HUES64 (cell line): ENCODE results near the gene FOXO1.

Experiments
- H3K27ac ChIP-seq: 2 replicates; pipeline ENCODE4 v1.7.0; 2013; ENCODE audit warnings: low read depth, low read length, inconsistent platforms
- H3K27me3 ChIP-seq: 2 replicates; pipeline ENCODE4 v1.6.1; 2013; ENCODE audit warnings: mild to moderate bottlenecking, low read length; ENCODE audit not compliant: insufficient read depth
- H3K36me3 ChIP-seq: 2 replicates; pipeline ENCODE4 v1.6.1; 2013; ENCODE audit warnings: mild to moderate bottlenecking, low read length; ENCODE audit not compliant: insufficient read depth
- H3K4me1 ChIP-seq: 2 replicates; pipeline ENCODE4 v1.6.1; 2013; ENCODE audit warnings: mild to moderate bottlenecking, low read length, moderate library complexity; ENCODE audit not compliant: insufficient read depth
- H3K4me3 ChIP-seq: 2 replicates; pipeline ENCODE4 v1.5.1; 2013; ENCODE audit warnings: mild to moderate bottlenecking, low read length, moderate library complexity
- H3K9ac ChIP-seq: 2 replicates; pipeline ENCODE4 v1.6.1; 2013; ENCODE audit warnings: mild to moderate bottlenecking, low read depth, low read length
- H3K9me3 ChIP-seq: 2 replicates; pipeline ENCODE4 v1.6.1; 2013; ENCODE audit warnings: low read depth, low read length; ENCODE audit not compliant: insufficient read depth
- WGBS: fragments of 150-250, 120-280 bp; methylation state at CpG from one replicate; pipeline ENCODE4 v1.1.7; 2013; ENCODE audit warnings: missing lambda C conversion rate; 5-methylcytosine and 5-hydroxymethylcytosine counted together

FOXO1 gene

DNA sequence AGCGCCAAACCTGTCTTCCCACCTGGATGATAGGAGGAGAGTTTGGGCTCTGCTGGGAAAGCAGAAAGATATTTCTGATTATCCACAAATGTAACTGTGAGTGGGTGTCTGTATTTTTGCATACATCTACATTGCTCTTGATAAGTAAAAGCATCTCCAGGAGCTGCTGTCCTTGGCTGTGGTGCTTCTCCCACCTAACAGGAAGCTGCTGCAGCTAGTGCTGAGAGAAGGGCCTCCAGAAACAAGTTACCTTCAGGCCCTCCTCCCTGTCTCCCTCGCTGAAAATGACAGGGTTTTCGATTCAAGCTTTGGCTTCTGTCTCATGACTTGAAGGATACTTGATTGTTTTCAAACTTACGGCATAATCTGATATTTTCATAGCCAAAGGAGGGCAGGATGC lies 90.1 kb downstream of the FOXO1 start:
- Histone ChIP-seq H3K27ac (no peak overlapping the region), H3K4me1 (peaks cover 59% of the 10 kb centered on the region), H3K9me3 (no peaks in the 10 kb centered on the region), H3K9ac (no peak overlapping the region), H3K27me3 (no peaks in the 10 kb centered on the region), H3K36me3 (no peaks in the 10 kb centered on the region), H3K4me3 (no peak overlapping the region)
- WGBS: 86% methylated on average over 4 of the region's 4 CpGs

DNA sequence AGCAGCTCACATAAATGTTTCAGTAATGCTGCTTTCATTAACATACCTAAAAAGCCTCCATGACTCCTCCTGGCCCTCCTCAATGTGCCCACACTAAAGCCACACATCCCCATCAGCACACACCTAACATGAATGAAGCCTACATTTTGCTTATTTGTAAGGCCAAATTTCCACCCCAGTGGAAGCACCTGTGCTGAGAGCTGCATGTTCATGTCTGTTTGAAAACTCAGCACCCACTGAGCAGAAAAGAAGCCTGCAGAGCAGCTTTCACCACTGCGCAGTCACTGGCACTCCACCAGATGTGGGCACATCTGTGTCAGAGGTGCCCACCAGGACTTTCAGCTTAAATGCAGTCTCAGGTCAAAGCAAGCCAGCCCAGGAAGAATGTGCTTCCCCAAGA lies 93.5 kb downstream of the FOXO1 start:
- WGBS: 95% methylated on average over 1 of the region's 1 CpG
- no peaks in the 10 kb centered on the region for H3K36me3 ChIP-seq
- peaks cover 71% of the 10 kb centered on the region for H3K4me1 ChIP-seq
- H3K4me3 ChIP-seq: no peak overlapping the region
- H3K27me3 ChIP-seq: no peaks in the 10 kb centered on the region
- no peak overlapping the region for H3K9ac ChIP-seq
- no peaks in the 10 kb centered on the region for H3K9me3 ChIP-seq
- no peak overlapping the region for H3K27ac ChIP-seq

DNA sequence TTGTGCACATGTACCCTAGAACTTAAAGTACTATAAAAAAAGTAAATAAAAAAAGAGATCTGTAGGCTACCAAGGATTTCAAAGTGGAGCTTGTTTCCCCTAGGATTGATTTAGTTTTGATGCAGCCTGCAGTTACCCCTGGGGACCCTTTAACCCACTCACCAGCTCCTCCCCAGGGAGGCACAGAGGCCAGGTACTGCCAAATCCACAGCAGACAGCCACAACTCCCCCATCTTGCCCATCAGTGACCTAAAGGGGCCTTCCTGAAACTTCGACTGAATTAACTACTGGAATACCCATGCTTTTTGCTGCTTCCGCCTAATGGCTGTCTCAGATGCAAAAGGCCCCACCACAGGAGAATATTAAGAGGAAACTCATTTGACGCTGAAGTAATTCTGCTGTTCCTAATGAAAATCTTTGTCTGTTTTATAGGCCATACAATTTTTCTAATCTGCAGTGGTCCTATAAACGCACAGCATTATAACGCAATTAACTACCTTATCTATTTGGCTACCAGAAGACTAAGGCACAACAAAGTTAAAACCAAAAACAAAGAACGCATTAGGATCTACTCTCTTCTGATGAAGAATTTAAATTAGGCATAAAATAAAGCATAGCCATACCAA lies 95.0 kb downstream of the FOXO1 start:
- Histone ChIP-seq H3K4me3 (no peak overlapping the region), H3K36me3 (no peaks in the 10 kb centered on the region), H3K27ac (no peak overlapping the region), H3K4me1 (peaks cover 58% of the 10 kb centered on the region), H3K9me3 (no peaks in the 10 kb centered on the region), H3K9ac (no peak overlapping the region), H3K27me3 (no peaks in the 10 kb centered on the region)
- WGBS: 92% methylated on average over 6 of the region's 6 CpGs

DNA sequence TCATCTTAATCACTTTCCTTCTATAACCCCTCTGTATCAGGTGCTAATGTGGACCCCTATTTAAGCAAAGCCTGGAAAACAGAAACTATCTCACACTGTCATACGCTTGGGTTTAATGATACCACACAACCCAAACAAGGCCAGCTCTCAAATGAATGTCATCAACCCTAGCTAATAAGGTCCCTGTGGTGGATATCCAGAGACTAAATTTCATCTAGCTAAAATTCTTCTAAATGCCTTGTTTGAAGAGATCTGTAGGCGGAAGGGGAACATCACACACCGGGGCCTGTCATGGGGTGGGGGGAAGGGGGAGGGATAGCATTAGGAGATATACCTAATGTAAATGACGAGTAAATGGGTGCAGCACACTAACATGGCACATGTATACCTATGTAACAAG lies 95.5 kb downstream of the FOXO1 start:
- 89% methylated on average over 4 of the region's 4 CpGs for WGBS
- H3K4me1 ChIP-seq: peaks cover 55% of the 10 kb centered on the region

DNA sequence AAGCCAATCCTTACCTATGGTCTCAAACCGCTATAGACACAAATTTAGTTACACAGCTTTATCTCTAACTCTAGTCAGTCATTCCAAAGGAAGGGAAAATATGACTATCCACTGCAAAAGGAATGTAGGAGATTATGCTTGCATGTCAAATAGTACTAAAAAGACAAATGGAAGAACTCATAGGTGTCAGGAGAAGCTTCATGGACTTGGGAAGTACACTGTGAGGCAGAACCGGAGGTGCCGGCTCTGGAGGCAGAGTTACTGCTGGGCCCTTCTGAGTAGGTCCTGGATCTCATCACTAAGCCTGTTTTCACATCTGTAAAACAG lies 97.5 kb downstream of the FOXO1 start:
- no peaks in the 10 kb centered on the region for H3K9me3 ChIP-seq
- H3K9ac ChIP-seq: no peak overlapping the region
- no peak overlapping the region for H3K4me3 ChIP-seq
- H3K36me3 ChIP-seq: no peaks in the 10 kb centered on the region
- WGBS: 87% methylated on average over 3 of the region's 3 CpGs
- peaks cover 67% of the 10 kb centered on the region for H3K4me1 ChIP-seq
- no peak overlapping the region for H3K27ac ChIP-seq
- no peaks in the 10 kb centered on the region for H3K27me3 ChIP-seq

More for the DNA sequence above, 95.5 kb downstream of the FOXO1 start:
- Histone ChIP-seq H3K27ac (no peak overlapping the region), H3K27me3 (no peaks in the 10 kb centered on the region), H3K9me3 (no peaks in the 10 kb centered on the region), H3K9ac (no peak overlapping the region), H3K36me3 (no peaks in the 10 kb centered on the region), H3K4me3 (no peak overlapping the region)

DNA sequence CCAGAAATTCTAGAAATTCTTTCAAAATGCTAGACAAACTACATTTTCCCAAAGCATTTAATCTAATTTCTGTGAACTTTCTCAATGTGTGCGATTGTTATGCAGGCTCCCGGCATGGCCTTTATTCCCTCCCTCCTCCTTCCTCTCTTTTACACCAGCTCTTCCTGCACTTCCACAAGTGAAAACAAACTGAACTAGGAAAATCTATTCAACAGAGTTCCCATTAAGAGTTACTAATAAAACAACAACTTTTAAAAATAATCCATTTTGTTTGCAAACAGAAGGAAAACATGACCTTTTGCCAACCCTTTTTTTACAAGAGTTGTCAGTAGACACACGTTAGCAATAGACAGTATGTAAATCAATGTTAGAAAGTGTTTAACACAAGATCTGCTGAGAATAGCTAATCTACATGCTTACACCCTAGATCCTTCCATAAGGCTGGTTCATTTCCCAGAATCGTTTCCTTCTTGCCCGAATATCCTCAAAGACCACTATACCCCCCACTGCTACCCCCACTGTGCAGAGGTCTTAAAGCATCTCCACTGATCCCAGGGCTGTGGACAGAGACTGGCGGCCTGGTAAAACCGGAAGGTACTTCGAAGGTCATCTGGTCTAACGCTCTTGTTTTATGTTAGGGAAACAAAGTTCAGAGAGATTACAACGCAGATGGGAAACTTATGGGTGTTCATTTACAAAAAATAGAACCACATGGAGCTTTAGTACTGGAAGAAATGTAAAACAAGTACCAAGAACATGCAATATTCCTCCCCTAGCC lies 98.0 kb downstream of the FOXO1 start:
- Histone ChIP-seq H3K4me3 (no peak overlapping the region), H3K27me3 (no peaks in the 10 kb centered on the region), H3K27ac (no peak overlapping the region), H3K9ac (no peak overlapping the region), H3K36me3 (no peaks in the 10 kb centered on the region), H3K9me3 (no peaks in the 10 kb centered on the region), H3K4me1 (peaks cover 68% of the 10 kb centered on the region)
- WGBS: 75% methylated on average over 10 of the region's 10 CpGs

DNA sequence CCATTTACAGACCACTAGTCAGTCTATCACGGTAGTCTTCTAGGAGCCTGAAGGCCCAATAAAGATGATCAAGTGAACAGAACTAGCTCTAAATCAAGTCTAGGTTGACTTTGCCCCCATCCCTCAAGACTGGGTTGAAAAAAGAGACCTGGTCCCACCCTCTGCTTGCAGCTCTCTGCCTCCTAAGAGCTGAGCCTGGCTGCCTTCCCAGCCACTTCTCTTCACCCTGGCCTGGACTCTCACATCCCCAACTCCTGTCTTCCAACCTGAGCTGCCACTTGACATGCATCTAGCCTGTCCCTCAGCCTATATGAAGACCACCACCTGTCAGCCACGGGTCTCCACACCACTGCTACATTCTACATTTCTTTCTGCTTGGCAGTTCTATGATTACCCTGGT lies 99.6 kb downstream of the FOXO1 start:
- Histone ChIP-seq H3K4me3 (no peak overlapping the region), H3K36me3 (no peaks in the 10 kb centered on the region), H3K27me3 (no peaks in the 10 kb centered on the region), H3K9me3 (no peaks in the 10 kb centered on the region), H3K27ac (no peak overlapping the region), H3K9ac (no peak overlapping the region), H3K4me1 (peaks cover 52% of the 10 kb centered on the region)
- WGBS: 73% methylated on average over 2 of the region's 2 CpGs

DNA sequence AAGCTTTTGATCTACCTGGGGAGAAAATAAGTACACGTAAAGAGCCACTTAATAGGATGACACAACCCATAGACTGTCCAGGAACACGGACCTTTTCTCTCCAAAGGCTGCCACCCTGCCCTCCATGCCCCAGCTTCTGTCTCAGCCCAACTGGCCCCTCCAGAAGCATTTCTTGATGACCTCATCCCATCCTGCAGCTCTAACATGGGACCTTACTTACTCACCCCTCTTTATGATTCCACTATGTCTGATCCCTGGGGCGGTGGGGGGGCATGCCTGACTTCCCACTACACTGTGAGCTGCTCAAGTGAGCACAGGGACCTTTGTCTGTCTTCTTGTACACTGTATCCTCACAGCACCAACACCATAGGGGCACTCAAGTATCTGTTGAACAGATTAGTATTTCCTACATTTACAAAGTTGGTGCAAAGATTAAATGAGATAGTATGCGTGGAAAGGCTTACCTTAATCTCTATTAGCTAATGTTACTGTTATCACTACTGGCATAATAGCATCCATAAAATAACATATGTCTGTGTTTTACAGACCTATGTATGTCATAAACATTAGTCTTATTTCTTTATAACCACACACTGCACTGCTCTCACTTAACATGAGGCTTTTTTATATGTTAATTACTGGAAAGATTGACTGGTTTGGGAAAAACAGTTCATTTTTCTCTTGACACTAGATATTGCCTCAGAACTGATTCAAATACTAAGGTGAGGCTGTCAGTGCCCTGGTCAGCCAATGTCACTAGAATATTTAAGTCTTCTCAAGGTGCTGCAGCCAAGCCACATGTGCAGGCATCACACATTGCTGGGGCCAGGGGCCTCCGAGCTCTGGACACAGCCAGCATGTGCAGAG lies 100.9 kb downstream of the FOXO1 start:
- Histone ChIP-seq H3K9me3 (no peaks in the 10 kb centered on the region), H3K4me3 (no peak overlapping the region), H3K27ac (no peak overlapping the region), H3K9ac (no peak overlapping the region), H3K27me3 (no peaks in the 10 kb centered on the region), H3K36me3 (peaks cover 2% of the 10 kb centered on the region), H3K4me1 (peaks cover 42% of the 10 kb centered on the region)
- 85% methylated on average over 4 of the region's 5 CpGs for WGBS

DNA sequence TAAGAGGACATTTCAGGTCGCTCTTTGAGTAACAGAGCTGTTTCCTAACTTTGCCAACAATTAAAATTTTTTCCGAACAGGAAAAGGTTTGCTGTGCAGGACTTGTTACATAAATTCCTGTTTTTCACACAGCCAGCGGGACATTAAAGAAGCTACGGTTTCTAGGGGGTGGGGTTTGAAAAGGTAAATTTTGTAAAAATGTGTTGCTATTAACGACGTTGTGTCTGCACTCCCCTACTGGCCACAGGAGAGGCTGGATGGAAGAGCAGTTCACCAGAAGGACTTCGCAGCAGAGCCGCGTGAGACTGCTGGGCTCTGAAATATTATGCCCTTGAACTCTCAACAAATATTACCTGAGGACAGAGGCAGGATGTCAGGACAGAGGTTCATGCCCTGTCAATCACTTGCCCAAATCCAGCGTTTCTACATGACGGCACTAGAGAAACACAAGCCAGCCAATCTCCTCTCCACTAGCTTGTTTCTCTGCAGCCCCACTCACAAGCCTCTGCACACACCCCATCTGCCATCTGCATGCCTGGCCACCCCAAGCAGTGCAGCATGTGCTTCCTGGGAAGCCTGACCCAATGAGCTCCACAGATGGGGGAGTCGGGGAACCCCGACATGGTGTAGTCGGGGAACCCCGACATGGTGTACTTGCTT lies 102.0 kb downstream of the FOXO1 start:
- peaks cover 36% of the 10 kb centered on the region for H3K4me1 ChIP-seq
- no peak overlapping the region for H3K9ac ChIP-seq
- no peak overlapping the region for H3K4me3 ChIP-seq
- H3K27me3 ChIP-seq: no peaks in the 10 kb centered on the region
- peaks cover 12% of the 10 kb centered on the region for H3K36me3 ChIP-seq
- H3K27ac ChIP-seq: no peak overlapping the region
- WGBS: 76% methylated on average over 15 of the region's 15 CpGs
- no peaks in the 10 kb centered on the region for H3K9me3 ChIP-seq

DNA sequence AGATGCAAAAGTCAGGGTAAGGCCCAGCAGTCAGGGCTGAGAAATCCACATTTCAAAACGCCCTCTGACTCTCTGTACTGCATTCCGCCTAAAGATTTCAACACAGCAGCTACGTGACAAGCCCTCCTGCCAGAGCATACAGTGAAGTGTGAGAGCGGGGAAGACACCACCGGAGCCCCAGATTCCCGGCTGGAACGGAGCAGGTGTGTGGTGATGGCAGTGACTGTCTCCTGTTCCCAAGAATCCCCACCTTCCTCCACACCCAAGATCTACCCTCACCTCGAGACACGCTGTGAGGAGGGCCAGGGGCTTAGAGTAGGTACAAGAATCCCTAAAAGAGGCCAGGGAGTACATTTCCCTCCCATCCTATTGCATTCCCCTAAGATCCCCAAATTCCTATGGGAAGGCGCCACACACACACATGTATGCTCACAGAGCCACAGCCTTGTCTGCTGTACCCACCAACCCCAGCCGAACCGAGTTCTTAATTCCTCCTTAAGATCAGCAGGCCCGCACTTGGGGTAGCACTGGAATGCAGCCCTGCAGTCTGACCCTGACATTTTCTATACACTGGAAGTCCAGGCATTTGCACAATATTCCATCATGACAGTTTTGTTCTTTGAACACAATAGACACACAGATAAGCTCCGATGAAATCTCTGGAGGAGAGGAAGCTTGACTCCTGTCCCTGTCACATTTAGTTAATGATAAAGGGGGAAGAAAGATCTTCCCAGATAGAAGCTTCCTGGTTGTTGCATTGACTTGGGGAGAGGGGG lies 102.9 kb downstream of the FOXO1 start:
- no peaks in the 10 kb centered on the region for H3K27me3 ChIP-seq
- no peak overlapping the region for H3K9ac ChIP-seq
- H3K27ac ChIP-seq: no peak overlapping the region
- H3K4me3 ChIP-seq: no peak overlapping the region
- H3K9me3 ChIP-seq: no peaks in the 10 kb centered on the region
- H3K4me1 ChIP-seq: peaks cover 26% of the 10 kb centered on the region
- H3K36me3 ChIP-seq: peaks cover 21% of the 10 kb centered on the region
- WGBS: 85% methylated on average over 14 of the region's 14 CpGs
